ENCODE measurements around the gene SMIM44.
"Not testable (repeated sequence)": the region's sequence is repeated elsewhere in the genome, so short reads cannot be mapped to it uniquely, and the experiment has no call there.

SMIM44 gene

DNA sequence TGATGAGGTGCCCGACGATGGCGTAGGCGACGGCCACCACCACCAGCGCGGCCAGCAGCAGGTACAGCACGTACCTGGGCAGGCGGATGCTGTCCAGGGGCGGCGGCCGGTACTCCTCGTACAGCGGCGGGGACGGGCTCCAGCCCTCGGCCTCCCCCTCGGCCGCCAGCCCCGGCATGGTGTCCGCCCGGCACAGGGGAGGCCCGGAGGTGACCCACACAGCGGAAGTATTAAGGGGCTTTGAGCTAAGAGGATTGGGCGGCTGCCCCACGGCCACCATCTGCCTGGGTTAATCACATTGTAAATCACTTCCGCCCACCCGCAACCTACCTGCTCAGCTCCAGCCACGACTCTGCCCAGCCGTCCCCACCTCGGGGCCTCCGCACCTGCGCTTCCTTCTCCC lies at the start of gene SMIM44:
TSS of gene SMIM44 (minus strand) at position 216 of the 403 bp plus-strand sequence. CDS start at position 178, 38 bp downstream.
- no peak for DNase-seq

DNA sequence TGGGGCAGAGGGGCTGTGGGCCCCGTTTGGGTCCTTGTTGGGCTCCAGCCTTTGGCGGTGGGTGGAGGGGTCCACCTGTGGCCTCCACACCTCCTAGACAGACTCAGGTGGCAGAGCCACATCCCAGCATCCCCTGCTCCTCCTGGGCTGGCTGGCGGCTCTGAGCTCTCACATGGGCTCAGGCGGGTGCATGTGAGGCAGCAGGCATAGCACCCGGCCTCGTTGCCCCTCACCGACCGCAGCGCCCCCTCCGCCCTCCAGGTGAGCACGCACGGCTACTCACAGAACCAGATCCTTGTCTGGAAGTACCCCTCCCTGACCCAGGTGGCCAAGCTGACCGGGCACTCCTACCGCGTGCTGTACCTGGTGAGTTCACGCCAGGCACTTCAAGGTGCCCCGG lies 49.8 kb upstream of the SMIM44 start:
- DNase-seq: no peak

DNA sequence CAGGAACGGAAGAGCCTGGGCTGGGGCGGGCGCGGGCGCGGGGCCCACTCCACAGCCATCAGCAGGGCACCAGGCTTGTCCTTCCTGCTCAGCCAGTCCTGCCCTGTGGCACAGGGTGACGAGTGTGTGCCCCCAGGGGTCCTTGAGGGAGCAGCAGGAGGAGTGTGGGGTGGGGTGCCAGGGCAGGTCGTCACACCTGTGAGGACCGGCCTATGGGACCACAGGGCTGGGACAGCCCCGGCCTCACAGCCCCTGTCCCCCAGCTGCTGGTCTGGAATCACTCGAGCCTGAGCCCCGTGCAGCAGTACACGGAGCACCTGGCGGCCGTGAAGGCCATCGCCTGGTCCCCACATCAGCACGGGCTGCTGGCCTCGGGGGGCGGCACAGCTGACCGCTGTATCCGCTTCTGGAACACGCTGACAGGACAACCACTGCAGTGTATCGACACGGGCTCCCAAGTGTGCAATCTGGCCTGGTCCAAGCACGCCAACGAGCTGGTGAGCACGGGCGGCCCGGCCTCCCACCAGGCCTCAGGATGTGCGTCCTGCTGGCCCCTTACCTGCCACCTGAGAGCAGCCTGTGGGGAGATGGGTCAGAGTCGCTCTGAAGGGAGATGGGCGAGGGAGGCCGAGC lies 49.0 kb upstream of the SMIM44 start:
- no peak for DNase-seq

DNA sequence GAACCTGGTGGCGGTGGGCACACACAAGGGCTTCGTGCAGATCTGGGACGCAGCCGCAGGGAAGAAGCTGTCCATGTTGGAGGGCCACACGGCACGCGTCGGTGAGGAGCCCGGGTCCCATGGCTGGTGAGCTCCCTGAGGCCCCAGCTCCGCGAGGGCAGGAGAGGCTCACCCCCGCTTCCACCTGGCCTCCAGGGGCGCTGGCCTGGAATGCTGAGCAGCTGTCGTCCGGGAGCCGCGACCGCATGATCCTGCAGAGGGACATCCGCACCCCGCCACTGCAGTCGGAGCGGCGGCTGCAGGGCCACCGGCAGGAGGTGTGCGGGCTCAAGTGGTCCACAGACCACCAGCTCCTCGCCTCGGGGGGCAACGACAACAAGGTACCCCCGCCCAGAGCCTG lies 48.5 kb upstream of the SMIM44 start:
- no peak for DNase-seq

DNA sequence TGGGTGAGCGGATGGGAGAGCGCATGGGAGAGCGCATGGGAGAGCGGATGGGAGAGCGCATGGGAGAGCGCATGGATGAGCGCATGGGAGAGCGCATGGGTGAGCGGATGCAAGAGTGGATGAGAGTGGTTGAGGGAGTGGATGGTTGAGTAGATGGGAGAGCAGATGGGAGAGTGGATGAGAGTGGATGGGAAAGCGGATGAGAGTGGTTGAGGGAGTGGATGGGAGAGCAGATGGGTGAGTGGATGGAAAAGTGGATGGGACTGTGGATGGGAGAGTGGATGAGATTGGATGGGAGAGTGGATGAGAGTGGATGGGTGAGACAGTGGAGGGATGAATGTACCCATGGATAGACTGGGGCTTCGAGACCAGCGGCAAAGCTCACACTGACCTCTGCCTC lies 47.1 kb upstream of the SMIM44 start:
- no peak for DNase-seq

DNA sequence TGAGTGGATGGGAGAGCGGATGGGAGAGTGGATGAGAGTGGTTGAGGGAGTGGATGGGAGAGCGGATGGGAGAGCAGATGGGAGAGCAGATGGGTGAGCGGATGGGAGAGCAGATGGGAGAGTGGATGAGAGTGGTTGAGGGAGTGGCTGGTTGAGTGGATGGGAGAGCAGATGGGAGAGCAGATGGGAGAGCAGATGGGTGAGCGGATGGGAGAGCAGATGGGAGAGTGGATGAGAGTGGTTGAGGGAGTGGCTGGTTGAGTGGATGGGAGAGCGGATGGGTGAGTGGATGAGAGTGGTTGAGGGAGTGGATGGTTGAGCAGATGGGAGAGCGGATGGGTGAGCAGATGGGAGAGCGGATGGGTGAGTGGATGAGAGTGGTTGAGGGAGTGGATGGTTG lies 46.1 kb upstream of the SMIM44 start:
- DNase-seq: not testable (repeated sequence)

DNA sequence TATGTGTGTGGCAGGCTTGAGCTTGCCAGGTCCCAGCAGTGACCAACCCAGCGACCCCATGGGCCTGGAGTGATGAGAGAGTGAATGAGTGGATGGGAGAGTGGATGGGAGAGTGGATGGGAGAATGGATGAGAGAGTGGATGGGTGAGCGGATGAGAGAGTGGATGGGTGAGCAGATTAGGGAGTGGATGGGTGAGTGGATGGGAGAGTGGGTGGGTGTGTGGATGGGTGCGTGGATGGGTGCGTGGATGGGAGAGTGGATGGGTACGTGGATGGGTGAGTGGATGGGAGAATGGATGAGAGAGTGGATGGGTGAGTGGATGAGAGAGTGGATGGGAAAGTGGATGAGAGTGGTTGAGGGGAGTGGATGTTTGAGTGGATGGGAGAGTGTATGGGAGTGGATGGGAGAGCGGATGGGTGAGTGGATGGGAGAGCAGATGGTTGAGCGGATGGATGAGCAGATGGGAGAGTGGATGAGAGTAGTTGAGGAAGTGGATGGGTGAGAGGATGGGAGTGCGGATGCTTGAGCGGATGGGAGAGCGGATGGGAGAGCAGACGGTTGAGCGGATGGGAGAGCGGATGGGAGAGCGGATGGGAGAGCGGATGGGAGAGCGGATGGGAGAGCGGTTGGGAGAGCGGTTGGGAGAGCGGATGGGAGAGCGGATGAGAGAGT lies 45.4 kb upstream of the SMIM44 start:
- no peak for DNase-seq

DNA sequence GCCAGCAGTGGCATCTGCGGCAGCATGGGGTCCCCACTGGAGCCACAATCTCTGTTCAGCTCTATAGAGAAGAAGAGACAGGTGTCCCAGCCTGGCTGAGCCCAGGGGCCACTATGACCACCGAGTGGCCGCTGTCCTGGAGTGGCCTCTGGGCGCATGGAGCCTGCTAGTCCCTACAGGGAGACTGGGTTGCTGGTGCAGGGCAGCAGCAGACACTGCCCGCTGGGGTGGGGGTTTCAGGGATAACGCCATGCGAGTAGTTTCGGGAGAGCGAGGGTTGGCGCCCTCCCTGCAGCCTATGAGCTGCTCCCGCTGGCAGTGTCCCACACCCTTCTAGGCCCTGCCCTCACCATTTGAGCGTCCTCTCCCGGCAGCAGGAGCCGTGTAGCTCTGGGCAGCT lies 44.8 kb upstream of the SMIM44 start:
- DNase-seq: no peak

DNA sequence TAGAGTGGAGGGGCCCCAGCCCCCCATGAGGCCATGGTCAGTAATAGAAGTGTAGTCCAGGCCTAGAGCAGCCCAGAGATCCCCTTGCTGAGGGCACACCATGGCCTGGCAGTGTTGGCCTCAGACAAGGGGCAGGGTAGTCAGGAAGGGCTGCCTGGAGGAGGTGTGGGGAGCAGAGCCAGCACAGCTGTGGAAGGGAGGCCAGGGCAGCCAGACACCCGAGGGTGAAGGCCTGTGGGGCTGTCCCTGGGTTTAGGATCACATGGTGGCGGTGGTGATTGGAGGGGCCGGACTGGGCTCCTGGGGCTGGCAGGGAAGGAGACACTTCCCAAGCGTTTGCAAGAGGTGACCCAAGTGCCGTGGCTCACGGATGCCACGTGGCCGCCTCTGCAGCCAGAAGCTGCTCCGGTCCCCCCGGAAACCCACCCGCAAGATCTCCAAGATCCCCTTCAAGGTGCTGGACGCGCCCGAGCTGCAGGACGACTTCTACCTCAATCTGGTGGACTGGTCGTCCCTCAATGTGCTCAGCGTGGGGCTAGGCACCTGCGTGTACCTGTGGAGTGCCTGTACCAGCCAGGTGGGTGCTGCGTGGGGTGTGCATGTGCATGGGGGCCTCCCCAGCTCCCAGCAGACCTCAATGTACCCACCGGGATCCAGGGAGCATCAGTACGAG lies 44.1 kb upstream of the SMIM44 start:
- no peak for DNase-seq

DNA sequence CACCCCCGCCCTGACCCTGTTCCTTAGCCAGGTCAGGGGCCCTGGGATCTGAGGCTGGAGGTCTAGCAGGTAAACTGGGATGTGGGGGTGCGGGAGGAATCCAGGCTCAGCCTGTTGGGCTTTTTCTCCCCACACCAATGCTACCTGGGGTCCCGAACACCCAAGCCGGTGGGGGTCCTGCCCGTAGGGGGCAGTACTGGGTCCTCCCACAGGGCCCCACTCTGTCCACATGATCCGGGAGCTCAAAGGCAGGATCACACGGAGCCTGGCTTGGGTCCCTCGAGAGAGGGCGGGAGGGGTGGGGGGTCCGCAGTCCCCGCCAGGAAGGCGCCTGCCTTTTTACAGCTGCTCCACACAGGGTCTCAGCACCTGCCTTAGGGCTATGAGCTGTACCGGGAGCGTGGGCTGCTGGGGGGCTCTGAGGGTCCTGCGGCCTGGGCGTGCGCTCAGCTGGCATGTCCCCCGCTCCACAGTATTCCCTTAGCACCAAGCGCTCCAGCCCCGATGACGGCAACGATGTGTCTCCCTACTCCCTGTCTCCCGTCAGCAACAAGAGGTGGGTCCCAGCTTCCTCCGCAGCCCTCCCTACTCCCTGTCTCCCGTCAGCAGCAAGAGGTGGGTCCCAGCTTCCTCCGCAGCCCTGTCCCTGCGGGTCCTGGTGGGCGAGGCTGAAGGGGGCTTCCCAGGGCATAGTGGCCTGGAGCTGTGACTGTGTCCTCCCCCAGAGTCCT lies 43.4 kb upstream of the SMIM44 start:
- DNase-seq: no peak

DNA sequence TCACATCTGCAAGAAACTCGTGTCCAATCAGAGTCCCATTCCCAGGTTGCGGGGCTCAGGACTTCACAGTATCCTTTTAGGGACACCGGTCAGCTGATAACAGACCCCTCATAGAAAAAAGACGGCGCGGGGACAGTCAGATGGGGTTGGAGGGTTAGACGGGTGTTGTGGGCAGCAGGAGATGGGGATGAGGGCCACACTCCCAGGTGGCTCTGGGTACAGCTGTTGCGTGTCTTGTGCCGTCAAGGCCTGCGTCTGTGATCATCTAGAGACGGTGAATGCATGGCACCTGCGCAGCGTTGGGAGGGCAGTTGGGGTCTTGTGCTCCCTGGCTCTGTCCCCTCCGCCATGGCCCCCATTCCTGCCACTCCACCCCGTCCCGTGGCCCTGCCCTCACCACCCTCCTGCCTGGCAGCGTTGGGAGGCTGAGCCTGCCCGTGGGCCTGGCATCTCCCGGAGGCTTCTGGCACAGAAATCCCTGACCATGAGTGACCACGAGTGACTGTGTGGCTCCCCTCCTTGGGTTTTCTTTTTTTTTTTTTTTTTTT lies 41.7 kb upstream of the SMIM44 start:
- DNase-seq: no peak

DNA sequence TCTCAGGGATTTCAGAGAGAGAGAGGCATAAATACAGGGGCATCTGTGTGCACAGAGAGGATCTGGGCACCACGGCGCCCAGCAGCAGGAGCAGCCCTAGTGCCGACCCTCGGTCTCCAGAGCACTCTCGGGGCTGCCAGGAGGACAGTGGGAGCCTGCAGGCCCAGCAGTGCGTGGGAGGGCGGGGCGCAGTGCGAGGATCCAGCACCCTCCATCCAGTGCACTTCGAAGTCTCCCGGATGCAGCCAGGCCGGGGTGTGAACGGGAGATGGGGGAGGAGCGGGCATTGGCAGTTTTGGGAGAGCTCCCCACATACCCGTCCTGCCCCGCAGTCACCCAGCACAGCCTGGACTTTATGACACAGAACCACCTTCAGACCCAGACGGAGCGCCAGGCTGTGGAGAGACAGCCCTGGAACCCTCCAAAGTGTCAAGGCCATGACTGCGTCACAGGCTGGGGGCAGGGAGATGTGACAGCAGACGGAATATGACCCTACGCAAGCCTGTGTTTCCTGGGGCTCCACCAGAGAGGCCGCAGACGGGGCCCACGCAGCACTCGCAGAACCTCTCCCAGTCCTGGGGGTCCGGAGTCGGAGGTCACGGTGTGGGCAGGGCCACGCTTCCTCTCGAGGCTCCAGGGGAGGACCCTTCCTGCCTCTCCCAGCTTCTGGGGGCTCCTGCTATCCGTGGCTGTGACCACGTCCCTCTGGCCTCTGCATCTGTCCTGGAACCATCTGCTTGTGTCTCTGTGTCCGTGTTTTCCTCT lies 41.0 kb upstream of the SMIM44 start:
- no peak for DNase-seq

DNA sequence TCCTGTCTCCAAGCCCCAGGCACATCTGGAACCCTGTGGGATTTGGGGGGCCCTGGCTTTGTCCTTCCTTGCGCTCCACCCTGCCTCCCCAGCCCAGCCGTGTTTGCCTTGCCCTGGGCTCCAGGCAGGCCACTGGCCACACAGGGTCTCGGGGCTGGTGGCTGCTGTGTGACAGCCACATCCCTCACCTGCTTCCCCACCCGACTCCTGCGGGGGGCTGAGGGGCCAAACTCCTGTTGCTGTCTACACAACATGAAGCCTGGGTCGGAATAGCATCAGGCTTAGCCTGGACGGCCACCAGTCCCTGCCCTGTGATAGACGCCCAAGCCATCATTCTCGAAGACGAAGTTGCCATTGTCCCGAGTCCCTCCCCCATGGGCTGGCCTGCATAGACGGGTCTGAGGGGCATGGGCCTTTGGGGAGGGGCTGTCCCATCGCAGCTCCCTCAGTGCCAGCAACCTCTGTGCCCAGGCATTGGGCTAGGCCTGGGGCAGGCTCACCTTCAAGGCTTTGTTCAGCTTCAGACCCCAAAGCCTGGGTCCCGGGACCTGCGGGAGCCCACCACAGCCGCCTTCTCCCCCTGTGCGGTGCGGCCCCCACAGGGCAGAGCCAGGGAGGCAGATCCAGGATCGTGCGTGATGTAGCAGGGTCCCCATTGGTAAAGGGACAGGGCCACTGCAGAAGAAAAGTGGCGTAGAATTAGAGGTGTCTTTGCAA lies 40.3 kb upstream of the SMIM44 start:
- DNase-seq: no peak

DNA sequence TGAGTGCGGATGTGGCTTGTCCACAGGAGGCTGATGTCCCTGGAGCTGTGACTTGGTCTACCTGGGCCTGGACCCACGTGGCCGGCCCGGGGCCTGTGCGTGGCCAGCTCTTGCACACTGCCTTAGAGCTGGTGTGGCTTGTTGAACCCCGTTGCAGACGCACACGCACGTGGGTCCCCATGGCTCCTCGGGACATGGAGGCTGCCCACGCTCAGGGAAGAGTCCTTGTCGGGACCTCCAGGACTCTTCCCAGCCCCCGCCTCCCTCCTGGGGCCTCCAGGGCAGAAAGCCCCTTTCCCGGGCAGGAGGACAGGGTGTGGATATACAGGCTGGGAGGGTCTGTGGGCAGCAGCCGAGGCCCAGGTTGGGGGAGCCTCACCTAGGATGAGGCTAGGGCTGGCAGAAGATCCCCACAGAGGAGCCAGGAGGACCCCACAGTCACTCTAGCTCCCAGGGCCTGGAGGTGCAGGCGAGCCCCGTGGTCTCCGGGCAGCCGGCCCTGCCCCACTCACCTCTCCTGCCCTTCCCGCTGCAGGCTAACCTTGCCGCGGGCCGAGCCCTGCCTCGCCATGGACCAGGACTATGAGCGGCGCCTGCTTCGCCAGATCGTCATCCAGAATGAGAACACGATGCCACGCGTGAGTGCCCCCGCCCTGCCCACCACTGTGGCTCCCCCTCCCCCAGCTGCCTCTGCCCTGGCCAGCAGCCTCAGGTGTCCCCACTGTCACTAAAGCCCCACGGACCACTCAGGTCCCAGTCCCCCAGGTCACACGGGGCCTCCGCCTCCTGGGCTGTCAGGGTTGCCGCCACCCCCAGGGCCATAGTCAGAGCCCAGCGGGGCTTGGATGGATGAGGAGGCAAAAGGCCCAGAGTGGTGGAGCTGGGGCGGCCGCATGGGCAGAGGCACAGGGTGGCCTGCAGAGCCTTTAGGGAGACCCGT lies 39.5 kb upstream of the SMIM44 start:
- no peak for DNase-seq

DNA sequence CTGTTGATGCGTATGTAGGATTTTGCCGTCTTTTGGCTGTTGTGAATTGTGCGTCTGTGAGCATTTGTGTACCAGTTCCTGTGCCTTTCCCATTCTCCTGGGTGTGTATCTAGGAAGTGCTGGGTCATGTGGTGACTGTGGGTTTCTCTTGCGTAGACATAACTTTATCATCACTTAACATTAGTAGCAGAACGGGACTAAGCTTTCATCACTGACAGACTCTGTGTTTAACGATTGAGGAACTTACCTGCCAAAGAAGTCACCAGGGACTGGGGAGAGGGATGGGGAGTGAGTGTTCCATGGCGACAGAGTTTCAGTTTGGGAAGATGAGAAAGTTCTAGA lies 37.8 kb upstream of the SMIM44 start:
- no peak for DNase-seq

DNA sequence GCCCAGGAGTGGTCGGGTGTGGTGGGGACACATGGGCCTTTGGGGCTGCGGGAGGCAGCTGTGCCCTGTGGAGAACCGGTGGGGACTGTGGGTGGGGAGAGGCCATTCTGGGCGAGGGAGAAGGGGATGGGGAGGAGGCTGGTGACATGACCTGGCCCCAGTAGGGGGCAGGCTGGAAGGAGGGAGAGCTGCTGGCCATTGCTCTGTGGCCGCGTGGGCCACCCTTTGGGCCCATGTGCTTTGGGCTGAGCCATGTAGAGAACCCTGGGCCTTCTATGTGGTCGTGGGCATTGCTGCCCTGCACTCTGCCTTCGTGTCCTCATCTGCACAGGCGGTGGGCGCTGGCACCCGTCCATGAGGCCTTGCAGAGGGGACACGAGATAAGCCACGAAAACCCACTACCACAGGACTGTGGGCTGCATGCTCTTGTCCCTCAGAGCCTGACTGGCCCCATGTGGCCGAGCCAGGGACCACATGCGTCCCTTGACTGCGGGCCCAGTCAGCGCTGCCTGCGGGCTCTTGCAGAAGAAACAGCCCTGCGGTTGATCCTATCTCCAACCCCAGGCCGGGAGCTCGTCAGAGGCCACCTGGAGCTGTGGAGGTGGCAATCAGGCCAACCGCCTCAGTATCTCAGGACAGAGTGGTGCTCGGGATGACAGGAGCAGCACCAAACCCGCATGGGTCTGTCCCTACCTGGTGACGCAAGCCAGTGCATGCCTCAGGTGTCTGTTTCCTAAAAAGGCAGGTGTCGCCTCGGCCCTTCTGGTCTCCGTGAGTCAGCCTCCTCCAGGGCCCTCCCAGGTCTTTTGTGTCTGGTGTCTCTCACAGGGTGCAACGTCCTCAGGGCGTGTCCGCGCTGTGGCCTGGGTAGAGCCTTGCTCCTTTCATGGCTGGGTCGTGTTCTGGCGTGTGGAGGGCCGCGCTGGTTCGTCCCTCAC lies 37.2 kb upstream of the SMIM44 start:
- DNase-seq: no peak

DNA sequence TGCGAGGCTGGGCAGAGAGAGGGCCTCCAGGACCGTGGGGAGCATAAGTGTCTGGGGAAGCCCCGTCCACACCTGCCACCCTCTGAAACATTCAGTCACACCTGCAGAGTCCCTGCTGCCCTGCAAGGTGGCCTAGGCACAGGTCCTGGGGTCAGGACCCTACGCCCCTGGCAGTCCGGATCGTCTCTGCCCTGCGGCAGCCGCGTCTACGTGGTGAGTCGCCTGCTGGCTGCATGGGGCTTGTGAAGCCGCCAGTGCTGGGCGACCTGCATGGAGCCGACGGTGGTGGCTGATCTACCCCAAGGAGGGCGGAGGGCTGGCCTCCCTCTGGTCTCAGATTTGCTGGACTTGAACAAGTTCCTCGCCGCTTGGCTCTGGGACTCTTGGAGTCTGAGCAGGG lies 35.9 kb upstream of the SMIM44 start:
- DNase-seq: no peak

DNA sequence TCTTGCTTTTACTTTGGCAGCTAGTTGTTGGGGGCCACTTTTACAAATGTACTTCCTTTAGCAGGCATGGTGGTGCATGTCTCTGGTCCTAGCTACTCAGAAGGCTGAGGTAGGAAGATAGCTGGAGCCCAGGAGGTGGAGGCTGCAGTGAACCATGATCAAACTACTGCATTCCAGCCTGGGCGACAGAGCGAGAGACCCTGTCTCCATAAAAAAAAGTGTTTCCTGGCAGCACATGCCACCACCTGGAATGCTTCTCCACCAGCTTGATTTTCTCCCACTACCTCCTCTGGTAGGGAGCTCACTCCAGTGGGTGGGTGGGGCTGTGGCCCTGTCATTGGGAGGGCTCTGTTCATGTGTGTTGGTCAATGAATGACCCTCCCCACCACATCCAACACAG lies 35.4 kb upstream of the SMIM44 start:
- DNase-seq: no peak

DNA sequence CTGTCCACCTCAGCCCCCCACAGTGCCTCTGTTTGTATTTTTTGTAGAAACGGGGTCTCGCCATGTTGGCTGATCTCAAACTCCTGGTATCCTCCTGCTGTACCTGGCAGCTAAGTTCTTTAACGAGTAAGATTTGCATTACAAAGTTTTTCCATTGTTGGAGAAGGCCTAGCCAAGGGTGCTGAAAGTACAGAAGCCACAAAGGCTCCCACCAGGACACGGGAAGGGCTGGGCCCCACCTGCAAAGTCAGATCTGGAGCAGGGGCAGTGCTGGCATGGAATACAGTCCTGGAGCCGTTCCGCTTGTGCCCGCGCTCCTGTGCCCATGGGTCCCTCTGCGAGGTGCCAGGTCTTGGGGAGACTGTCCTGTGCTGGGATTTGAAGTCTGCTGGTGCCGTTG lies 35.0 kb upstream of the SMIM44 start:
- no peak for DNase-seq

DNA sequence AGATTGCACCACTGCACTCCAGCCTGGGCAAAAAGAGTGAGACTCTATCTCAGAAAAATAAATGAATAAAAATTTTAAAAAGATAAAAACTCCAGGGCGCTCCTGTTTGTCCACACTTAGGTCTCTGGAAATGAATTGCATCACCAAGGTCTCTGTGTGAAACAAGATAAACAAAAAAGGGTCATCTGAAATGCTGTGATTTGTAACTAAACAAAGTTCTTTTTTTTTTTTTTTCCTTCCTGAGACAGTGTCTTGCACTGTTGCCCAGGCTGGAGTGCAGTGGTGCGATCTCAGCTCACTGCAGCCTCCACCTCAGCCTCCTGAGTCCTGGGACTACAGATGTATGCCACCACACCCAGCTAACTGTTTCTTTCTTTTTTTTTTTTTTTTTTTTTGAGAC lies 34.4 kb upstream of the SMIM44 start:
- DNase-seq: no peak

Measured in stimulated activated CD4-positive, alpha-beta T cell treated with anti-CD3 and anti-CD28 coated beads, Interleukin-4, amount 100 ng/mL, for 1 hour (primary cell).